HG02973 (cell line): ENCODE measurements around the gene FTL.
A peak's percentile ranks its signal among the peaks of the same experiment; 100 is the strongest.

Experiments used
- ATAC-seq: cut with Tn5 transposase; IDR thresholded peaks from one replicate; pipeline ENCODE4 v1.9.1; 2021; ENCODE audit warnings: moderate library complexity; ENCODE audit not compliant: unreplicated experiment

FTL gene

GRCh38 chr19:48989701-48990291, 24.7 kb downstream of the FTL start:
- no peak for ATAC-seq

GRCh38 chr19:48990400-48990799, 25.3 kb downstream of the FTL start:
- no peak for ATAC-seq

- no peak for ATAC-seq
Measured at GRCh38 chr19:48991011-48991609, 26.0 kb downstream of the FTL start.

GRCh38 chr19:48991873-48992580, 26.9 kb downstream of the FTL start:
- no peak for ATAC-seq

GRCh38 chr19:48992581-48993174, 27.6 kb downstream of the FTL start:
- ATAC-seq = no peak

- ATAC-seq = peak; percentile 74
Measured at GRCh38 chr19:48993175-48994034, 28.3 kb downstream of the FTL start, which contains the start of the genes GYS1 and RUVBL2. TSS of gene GYS1 (minus strand) at chr19:48993309. CDS start at chr19:48993112, 197 bp downstream. TSS of gene RUVBL2 (plus strand) at chr19:48993887. CDS start at chr19:48993912, 25 bp downstream.

GRCh38 chr19:48994035-48994386, 28.9 kb downstream of the FTL start:
- no peak for ATAC-seq

- no peak for ATAC-seq
Measured at GRCh38 chr19:48997972-48998371, 32.9 kb downstream of the FTL start.

- ATAC-seq = no peak
Measured at GRCh38 chr19:48999481-49000325, 34.6 kb downstream of the FTL start.

- ATAC-seq = no peak
Measured at GRCh38 chr19:49004133-49004532, 39.0 kb downstream of the FTL start.

- no peak for ATAC-seq
Measured at GRCh38 chr19:49004964-49005614, 40.0 kb downstream of the FTL start.

GRCh38 chr19:49006905-49007304, 41.8 kb downstream of the FTL start:
- no peak for ATAC-seq

GRCh38 chr19:49009828-49010227, 44.7 kb downstream of the FTL start:
- no peak for ATAC-seq

GRCh38 chr19:49010453-49010852, 45.3 kb downstream of the FTL start:
- no peak for ATAC-seq

GRCh38 chr19:49011194-49011593, 46.1 kb downstream of the FTL start:
- no peak for ATAC-seq

GRCh38 chr19:49014123-49014869, 49.2 kb downstream of the FTL start:
- no peak for ATAC-seq

GRCh38 chr19:49014870-49015255, 49.8 kb downstream of the FTL start:
- ATAC-seq = no peak

- ATAC-seq = no peak
Measured at GRCh38 chr19:49016067-49016839, 51.1 kb downstream of the FTL start.
